Nephron progenitor cell (in vitro differentiated cells): ENCODE results near the gene SZT2.

ENCODE experiments used
- DNase-seq: peaks from one replicate; pipeline ENCODE4 v3.0.0; 2021
- H3K27ac Mint-ChIP-seq: 2 replicates; pipeline ENCODE4 v1.8.0; 2021; ENCODE audit warnings: mild to moderate bottlenecking, moderate library complexity, mixed read lengths
- H3K27me3 Mint-ChIP-seq: 2 replicates; pipeline ENCODE4 v1.8.0; 2021; ENCODE audit warnings: mild to moderate bottlenecking, low read depth, mixed read lengths; ENCODE audit not compliant: poor library complexity
- H3K36me3 Mint-ChIP-seq: 2 replicates; pipeline ENCODE4 v1.8.0; 2021; ENCODE audit warnings: low read depth, mixed read lengths
- H3K4me1 Mint-ChIP-seq: 2 replicates; pipeline ENCODE4 v1.8.0; 2021; ENCODE audit warnings: mixed read lengths
- H3K4me3 Mint-ChIP-seq: 2 replicates; pipeline ENCODE4 v1.8.0; 2021; ENCODE audit warnings: mild to moderate bottlenecking, moderate library complexity, mixed read lengths
- H3K9me3 Mint-ChIP-seq: 2 replicates; pipeline ENCODE4 v1.8.0; 2021; ENCODE audit warnings: mild to moderate bottlenecking, moderate library complexity, mixed read lengths
- CTCF ChIP-seq: fragments of 200-600 bp; sonication (generic); IDR thresholded peaks from 2 replicates; pipeline ENCODE4 v1.5.0; 2021; ENCODE audit warnings: antibody characterized with exemption

The SZT2 gene

GRCh38 chr1:43463479-43463878 lies 73.8 kb downstream of the SZT2 start:
- Mint-ChIP-seq H3K9me3 (peaks cover 28% of the 10 kb centered on the region), H3K4me1 (no peaks in the 10 kb centered on the region), H3K4me3 (no peak overlapping the region), H3K27ac (no peak overlapping the region), H3K36me3 (no peaks in the 10 kb centered on the region), H3K27me3 (peaks cover 6% of the 10 kb centered on the region)
- DNase-seq, result no peak
- no peak for TF ChIP-seq CTCF

GRCh38 chr1:43464681-43465504 lies 75.2 kb downstream of the SZT2 start:
- Mint-ChIP-seq H3K9me3 (peaks cover 14% of the 10 kb centered on the region), H3K36me3 (no peaks in the 10 kb centered on the region), H3K27ac (no peak overlapping the region), H3K27me3 (peaks cover 3% of the 10 kb centered on the region), H3K4me1 (no peaks in the 10 kb centered on the region), H3K4me3 (no peak overlapping the region)
- no peak for DNase-seq
- no peak for TF ChIP-seq CTCF

- no peak for DNase-seq
- TF ChIP-seq CTCF, result no peak
- Mint-ChIP-seq H3K27me3 (peaks cover 3% of the 10 kb centered on the region), H3K4me3 (no peak overlapping the region), H3K27ac (no peak overlapping the region), H3K4me1 (no peaks in the 10 kb centered on the region), H3K36me3 (no peaks in the 10 kb centered on the region), H3K9me3 (peaks cover 13% of the 10 kb centered on the region)
These were observed 75.9 kb downstream of the SZT2 start for GRCh38 chr1:43465505-43466067.

- Mint-ChIP-seq H3K9me3 (peaks cover 6% of the 10 kb centered on the region), H3K4me3 (no peak overlapping the region), H3K27ac (no peak overlapping the region), H3K36me3 (no peaks in the 10 kb centered on the region), H3K27me3 (peaks cover 3% of the 10 kb centered on the region), H3K4me1 (no peaks in the 10 kb centered on the region)
- no peak for DNase-seq
- no peak for TF ChIP-seq CTCF
These were observed 76.7 kb downstream of the SZT2 start for GRCh38 chr1:43466403-43466802.

GRCh38 chr1:43468414-43468813 lies 78.7 kb downstream of the SZT2 start:
- Mint-ChIP-seq H3K27me3 (peaks cover 3% of the 10 kb centered on the region), H3K27ac (no peak overlapping the region), H3K4me3 (no peak overlapping the region), H3K36me3 (no peaks in the 10 kb centered on the region), H3K9me3 (no peaks in the 10 kb centered on the region), H3K4me1 (no peaks in the 10 kb centered on the region)
- DNase-seq, result no peak
- no peak for TF ChIP-seq CTCF

GRCh38 chr1:43469932-43470331 lies 80.2 kb downstream of the SZT2 start:
- H3K9me3 Mint-ChIP-seq, result no peaks in the 10 kb centered on the region
- peaks cover 3% of the 10 kb centered on the region for H3K27me3 Mint-ChIP-seq
- no peaks in the 10 kb centered on the region for H3K4me1 Mint-ChIP-seq
- no peak overlapping the region for H3K4me3 Mint-ChIP-seq
- no peak overlapping the region for H3K27ac Mint-ChIP-seq
- H3K36me3 Mint-ChIP-seq, result no peaks in the 10 kb centered on the region
- no peak for TF ChIP-seq CTCF
- DNase-seq, result no peak
